Measurements from ENCODE around the gene BFSP2. TPM values are rescaled to one million over a fixed set of nuclear protein-coding genes. Genes with fewer than 3 reads are reported as not detected.
A peak's percentile ranks its signal among the peaks of the same experiment; 100 is the strongest.

Gene BFSP2
- total and polyA plus RNA-seq, 2 of the 13 experiments (the other 11 are each of a cell fraction or from before 2014, with no cell fraction given), result not detected

GRCh38 chr3:133494469-133494868, 94.6 kb downstream of the BFSP2 start (continued):
- TF ChIP-seq ZFP90 (CRISPR knock-in tag; IDR thresholded peaks at IDR 0.05; ENCODE audit: borderline replicate concordance), result no peak
- no peak for TF ChIP-seq ZBTB7A (CRISPR knock-in tag; IDR thresholded peaks at IDR 0.05)
- 0 out of 2 replicates have a peak, but pooled peaks have one; percentile 24 for TF ChIP-seq ERF (CRISPR knock-in tag; IDR thresholded peaks at IDR 0.05)
- TF ChIP-seq, protein P1, sequence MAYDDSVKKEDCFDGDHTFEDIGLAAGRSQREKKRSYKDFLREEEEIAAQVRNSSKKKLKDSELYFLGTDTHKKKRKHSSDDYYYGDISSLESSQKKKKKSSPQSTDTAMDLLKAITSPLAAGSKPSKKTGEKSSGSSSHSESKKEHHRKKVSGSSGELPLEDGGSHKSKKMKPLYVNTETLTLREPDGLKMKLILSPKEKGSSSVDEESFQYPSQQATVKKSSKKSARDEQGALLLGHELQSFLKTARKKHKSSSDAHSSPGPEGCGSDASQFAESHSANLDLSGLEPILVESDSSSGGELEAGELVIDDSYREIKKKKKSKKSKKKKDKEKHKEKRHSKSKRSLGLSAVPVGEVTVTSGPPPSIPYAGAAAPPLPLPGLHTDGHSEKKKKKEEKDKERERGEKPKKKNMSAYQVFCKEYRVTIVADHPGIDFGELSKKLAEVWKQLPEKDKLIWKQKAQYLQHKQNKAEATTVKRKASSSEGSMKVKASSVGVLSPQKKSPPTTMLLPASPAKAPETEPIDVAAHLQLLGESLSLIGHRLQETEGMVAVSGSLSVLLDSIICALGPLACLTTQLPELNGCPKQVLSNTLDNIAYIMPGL (CRISPR knock-in tag; IDR thresholded peaks at IDR 0.05; ENCODE audit: borderline replicate concordance in 1 of 2, low read depth in 1 of 2), result no peak
- TF ChIP-seq, protein P2, sequence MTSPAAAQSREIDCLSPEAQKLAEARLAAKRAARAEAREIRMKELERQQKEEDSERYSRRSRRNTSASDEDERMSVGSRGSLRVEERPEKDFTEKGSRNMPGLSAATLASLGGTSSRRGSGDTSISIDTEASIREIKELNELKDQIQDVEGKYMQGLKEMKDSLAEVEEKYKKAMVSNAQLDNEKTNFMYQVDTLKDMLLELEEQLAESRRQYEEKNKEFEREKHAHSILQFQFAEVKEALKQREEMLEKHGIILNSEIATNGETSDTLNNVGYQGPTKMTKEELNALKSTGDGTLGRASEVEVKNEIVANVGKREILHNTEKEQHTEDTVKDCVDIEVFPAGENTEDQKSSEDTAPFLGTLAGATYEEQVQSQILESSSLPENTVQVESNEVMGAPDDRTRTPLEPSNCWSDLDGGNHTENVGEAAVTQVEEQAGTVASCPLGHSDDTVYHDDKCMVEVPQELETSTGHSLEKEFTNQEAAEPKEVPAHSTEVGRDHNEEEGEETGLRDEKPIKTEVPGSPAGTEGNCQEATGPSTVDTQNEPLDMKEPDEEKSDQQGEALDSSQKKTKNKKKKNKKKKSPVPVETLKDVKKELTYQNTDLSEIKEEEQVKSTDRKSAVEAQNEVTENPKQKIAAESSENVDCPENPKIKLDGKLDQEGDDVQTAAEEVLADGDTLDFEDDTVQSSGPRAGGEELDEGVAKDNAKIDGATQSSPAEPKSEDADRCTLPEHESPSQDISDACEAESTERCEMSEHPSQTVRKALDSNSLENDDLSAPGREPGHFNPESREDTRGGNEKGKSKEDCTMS (CRISPR knock-in tag; conservative IDR thresholded peaks at IDR 0.05), result no peak
- no peak for TF ChIP-seq GABPA (IDR thresholded peaks at IDR 0.05; ENCODE audit: low read depth, low read length)
- TF ChIP-seq GABPA (CRISPR knock-in tag; IDR thresholded peaks at IDR 0.05; ENCODE audit: low read depth), result peak; percentile 16; the same call in 1 of the 2 replicates
- no peak for TF ChIP-seq NFIB (CRISPR knock-in tag; IDR thresholded peaks at IDR 0.05; ENCODE audit: borderline replicate concordance)
- no peak for TF ChIP-seq ZIK1 (CRISPR knock-in tag; IDR thresholded peaks at IDR 0.05; ENCODE audit: borderline replicate concordance, low read depth)
- no peak for TF ChIP-seq MED13 (CRISPR knock-in tag; IDR thresholded peaks at IDR 0.05)
- TF ChIP-seq SMC3 (IDR thresholded peaks at IDR 0.05; ENCODE audit: low read length), result peak; percentile 78
- no peak for TF ChIP-seq ZNF33B (CRISPR knock-in tag; IDR thresholded peaks at IDR 0.05)
- no peak for TF ChIP-seq ZNF766 (CRISPR knock-in tag; IDR thresholded peaks at IDR 0.05; ENCODE audit: borderline replicate concordance)
- TF ChIP-seq, protein P3, sequence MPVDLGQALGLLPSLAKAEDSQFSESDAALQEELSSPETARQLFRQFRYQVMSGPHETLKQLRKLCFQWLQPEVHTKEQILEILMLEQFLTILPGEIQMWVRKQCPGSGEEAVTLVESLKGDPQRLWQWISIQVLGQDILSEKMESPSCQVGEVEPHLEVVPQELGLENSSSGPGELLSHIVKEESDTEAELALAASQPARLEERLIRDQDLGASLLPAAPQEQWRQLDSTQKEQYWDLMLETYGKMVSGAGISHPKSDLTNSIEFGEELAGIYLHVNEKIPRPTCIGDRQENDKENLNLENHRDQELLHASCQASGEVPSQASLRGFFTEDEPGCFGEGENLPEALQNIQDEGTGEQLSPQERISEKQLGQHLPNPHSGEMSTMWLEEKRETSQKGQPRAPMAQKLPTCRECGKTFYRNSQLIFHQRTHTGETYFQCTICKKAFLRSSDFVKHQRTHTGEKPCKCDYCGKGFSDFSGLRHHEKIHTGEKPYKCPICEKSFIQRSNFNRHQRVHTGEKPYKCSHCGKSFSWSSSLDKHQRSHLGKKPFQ (CRISPR knock-in tag; IDR thresholded peaks at IDR 0.05; ENCODE audit: insufficient replicate concordance), result no peak
- no peak for TF ChIP-seq SP5 (CRISPR knock-in tag; IDR thresholded peaks at IDR 0.05; ENCODE audit: borderline replicate concordance, low read depth)
- TF ChIP-seq BHLHE40 (IDR thresholded peaks at IDR 0.05; ENCODE audit: low read length), result no peak
- TF ChIP-seq, protein P4, sequence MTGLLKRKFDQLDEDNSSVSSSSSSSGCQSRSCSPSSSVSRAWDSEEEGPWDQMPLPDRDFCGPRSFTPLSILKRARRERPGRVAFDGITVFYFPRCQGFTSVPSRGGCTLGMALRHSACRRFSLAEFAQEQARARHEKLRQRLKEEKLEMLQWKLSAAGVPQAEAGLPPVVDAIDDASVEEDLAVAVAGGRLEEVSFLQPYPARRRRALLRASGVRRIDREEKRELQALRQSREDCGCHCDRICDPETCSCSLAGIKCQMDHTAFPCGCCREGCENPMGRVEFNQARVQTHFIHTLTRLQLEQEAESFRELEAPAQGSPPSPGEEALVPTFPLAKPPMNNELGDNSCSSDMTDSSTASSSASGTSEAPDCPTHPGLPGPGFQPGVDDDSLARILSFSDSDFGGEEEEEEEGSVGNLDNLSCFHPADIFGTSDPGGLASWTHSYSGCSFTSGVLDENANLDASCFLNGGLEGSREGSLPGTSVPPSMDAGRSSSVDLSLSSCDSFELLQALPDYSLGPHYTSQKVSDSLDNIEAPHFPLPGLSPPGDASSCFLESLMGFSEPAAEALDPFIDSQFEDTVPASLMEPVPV (CRISPR knock-in tag; IDR thresholded peaks at IDR 0.05), result no peak
- no peak for TF ChIP-seq DNMT1 (CRISPR knock-in tag; IDR thresholded peaks at IDR 0.05)
- TF ChIP-seq SMAD9 (CRISPR knock-in tag; IDR thresholded peaks at IDR 0.05), result no peak
- peak; percentile 83 for TF ChIP-seq RAD21 (CRISPR knock-in tag; IDR thresholded peaks at IDR 0.05)
- TF ChIP-seq CBX2 (IDR thresholded peaks at IDR 0.05; ENCODE audit: low read depth, low read length), result no peak
- TF ChIP-seq CBX2 (CRISPR knock-in tag; IDR thresholded peaks at IDR 0.05; ENCODE audit: low read depth), result no peak
- TF ChIP-seq ZKSCAN1 (IDR thresholded peaks at IDR 0.05; ENCODE audit: low read length), result no peak
